NB4 (cell line): ENCODE data around the gene STARD13.
A peak's percentile ranks its signal among the peaks of the same experiment; 100 is the strongest.

Experiments used
- DNase-seq: peaks from one replicate; pipeline ENCODE4 v3.0.0; 2010; ENCODE audit warnings: low read depth
- H3K4me3 ChIP-seq: one replicate; pipeline ENCODE4 v1.5.1; 2011; ENCODE audit warnings: mild to moderate bottlenecking, low read depth, low read length, moderate library complexity
- MYC ChIP-seq: IDR thresholded peaks from 2 replicates; pipeline ENCODE4 v1.6.1; 2011; ENCODE audit warnings: low read depth, low read length
- POLR2A ChIP-seq: IDR thresholded peaks from 2 replicates; pipeline ENCODE4 v1.6.1; 2011; ENCODE audit warnings: mild to moderate bottlenecking; ENCODE audit not compliant: insufficient read length; ENCODE audit errors: extremely low read depth
- TF ChIP-seq, protein P1 (sequence below): IDR thresholded peaks from 2 replicates; pipeline ENCODE4 v1.6.1; 2011; ENCODE audit warnings: low read depth, low read length
- TF ChIP-seq, protein P2 (sequence below): IDR thresholded peaks from one replicate; pipeline ENCODE4 v1.5.1; 2012; ENCODE audit warnings: low read depth, low read length

Gene STARD13

DNA sequence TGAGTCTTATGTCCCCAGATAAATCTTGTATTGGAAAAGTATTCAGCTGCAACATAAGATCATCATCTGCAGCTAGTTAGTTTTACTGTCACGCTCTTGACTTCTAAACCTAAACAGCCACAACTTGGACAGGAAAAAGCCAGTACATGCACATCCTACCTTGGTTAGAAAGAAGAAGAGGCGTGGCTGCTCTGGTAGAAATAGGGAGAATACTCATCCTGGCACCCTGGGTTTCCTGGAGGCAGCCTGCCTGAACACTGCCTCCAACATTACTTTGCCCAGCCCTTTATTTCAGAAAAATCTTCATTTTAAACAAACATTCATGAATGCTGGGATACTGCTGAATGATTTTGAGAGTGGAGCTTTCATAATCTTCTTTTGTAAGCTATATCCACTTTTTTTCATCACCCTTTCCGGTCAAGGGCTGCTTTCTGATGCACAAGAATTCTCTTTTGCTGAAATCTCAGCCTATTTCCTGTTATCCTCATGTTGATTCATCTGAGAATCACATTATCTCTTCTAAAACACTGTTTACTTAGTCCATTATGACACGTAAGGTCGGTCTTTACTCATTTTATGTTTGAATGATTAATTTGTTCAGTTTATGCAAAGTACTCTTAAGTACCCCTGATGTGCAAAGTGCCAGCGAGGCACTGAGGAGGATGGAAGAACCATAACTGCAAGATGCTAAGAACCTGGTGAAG lies 55.2 kb downstream of the STARD13 start:
- no peak for DNase-seq
- no peak overlapping the region for H3K4me3 ChIP-seq
- no peak for TF ChIP-seq MYC

DNA sequence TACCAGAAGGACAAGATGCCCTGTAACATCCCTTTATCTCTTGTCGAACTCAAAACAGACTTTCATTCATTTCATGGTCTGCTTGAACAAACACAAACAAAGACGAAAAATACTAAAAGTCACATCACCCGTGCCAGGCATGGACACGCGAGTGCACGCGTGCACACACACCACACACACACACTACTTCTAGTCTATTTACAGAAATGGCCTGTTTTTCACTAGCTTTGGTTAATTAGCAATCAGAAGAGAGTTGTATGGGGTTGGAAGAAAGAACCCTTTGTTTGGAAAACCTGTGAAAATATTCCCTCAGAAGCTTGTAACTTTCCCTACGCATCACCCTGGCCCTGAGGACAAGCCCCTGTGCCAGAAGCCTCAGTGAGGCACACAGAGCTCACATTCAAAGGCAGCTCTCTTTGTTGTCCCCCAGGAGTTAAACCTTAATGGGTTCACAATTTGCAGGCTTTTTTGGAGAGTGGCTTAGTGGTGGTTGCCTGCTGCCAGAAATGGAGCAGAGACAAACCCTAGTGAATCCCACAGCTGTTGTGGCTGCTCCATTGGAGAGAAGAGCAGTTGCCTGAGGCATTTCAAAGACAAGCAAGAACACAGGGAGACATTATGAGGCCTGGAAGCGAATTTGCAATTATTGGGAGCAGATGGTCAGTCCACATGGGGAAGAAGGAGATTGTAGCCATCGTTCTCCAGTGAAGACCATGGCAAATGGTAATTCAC lies 55.9 kb downstream of the STARD13 start:
- no peak for DNase-seq
- H3K4me3 ChIP-seq = no peak overlapping the region
- TF ChIP-seq, protein P1, sequence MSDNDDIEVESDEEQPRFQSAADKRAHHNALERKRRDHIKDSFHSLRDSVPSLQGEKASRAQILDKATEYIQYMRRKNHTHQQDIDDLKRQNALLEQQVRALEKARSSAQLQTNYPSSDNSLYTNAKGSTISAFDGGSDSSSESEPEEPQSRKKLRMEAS = no peak
- TF ChIP-seq MYC (no peak), POLR2A (no peak)
- TF ChIP-seq, protein P2, sequence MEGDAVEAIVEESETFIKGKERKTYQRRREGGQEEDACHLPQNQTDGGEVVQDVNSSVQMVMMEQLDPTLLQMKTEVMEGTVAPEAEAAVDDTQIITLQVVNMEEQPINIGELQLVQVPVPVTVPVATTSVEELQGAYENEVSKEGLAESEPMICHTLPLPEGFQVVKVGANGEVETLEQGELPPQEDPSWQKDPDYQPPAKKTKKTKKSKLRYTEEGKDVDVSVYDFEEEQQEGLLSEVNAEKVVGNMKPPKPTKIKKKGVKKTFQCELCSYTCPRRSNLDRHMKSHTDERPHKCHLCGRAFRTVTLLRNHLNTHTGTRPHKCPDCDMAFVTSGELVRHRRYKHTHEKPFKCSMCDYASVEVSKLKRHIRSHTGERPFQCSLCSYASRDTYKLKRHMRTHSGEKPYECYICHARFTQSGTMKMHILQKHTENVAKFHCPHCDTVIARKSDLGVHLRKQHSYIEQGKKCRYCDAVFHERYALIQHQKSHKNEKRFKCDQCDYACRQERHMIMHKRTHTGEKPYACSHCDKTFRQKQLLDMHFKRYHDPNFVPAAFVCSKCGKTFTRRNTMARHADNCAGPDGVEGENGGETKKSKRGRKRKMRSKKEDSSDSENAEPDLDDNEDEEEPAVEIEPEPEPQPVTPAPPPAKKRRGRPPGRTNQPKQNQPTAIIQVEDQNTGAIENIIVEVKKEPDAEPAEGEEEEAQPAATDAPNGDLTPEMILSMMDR = no peak

DNA sequence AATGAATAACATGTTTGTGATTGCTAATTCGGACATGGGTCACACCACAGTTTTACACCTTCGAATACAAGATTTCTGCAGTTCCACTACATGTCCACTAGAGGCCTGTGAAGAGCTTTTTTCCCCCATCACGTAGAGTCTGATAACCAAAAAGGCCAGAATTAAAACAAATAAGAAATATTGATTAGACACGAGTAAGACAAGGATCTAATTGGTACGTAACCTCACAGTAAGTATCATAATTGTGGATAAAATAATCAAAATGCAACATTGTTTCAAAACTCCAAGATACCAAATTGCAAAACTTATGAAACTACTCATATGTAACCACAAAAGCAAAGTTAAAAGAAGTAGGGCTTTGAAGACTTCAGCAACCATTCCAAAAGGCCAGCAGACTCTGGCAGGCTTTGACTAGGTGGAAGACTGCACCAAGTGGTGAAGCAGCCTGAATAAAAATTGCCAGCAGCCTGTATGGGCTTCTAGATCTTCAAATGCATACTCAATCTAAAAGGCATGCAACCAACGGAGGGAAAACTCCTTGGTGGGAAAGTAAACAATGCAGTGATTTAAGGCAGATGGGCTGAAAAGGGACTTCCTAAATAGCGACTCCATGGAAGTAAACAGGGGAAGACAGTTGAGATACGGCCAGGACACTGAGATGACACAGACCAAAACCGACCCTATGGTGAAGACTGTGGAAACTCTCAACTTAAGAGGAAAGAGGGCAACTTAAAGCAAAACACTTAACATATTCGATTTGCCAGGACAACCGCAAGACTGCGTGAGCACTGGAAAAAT lies 56.7 kb downstream of the STARD13 start:
- peak; percentile 56 for DNase-seq
- no peak overlapping the region for H3K4me3 ChIP-seq
- TF ChIP-seq MYC = no peak
- TF ChIP-seq, protein P1 = 0 out of 2 replicates have a peak, but pooled peaks have one; percentile 10
- no peak for TF ChIP-seq POLR2A
- TF ChIP-seq, protein P2 = peak; percentile 98

DNA sequence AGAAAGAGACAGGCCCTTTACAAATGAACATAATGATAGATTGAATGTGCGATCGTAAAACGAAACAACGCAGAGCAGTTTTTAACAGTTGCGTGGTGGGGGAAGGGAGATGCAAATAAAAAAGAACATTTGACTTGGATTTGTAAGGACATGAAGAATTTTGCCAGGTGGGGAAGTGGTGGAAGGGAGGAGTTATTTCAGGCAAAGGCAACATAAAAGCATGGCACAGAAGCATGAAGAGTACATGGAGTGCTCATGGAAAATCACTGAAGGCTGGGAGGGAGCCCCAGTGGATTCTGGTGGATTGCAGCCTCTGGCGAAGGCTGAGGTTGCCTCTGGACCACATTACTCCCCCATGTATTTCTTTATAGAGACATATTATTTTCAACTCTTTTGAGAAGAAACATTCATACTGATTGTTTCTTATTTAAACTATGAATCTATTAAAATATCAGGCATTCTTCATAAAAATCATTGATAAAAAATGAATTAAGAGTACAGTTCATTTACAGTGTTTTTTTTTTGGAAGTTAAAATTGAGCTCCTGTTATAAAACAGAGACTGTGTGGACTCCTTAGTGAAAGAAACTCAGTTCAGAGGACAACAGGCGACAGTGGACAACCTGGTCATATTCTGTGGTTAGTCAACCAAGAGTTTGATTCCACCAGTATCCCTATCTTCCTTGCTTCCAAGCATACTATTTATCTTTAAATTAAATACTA lies 57.5 kb downstream of the STARD13 start:
- TF ChIP-seq, protein P2 = no peak
- TF ChIP-seq MYC = no peak
- TF ChIP-seq, protein P1 = no peak
- no peak for TF ChIP-seq POLR2A
- DNase-seq = no peak
- no peak overlapping the region for H3K4me3 ChIP-seq

DNA sequence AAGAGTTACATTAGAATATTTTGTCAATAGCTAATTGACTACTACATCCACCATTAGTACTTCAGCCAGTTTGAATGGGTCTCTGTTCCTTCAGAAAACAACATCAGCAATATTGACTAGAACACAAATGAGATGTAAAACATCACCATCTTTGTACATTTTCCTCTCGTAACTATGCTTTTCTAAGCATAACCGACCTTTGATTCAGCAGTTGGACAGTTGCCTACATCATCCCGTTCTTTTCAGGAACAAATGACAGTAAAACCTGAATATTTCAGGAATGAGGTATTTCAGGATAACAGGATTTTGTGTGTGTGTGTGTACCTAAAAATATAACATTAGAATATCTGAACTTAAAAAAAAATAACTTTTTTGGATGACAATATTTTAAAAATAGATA lies 60.9 kb downstream of the STARD13 start:
- no peak for TF ChIP-seq POLR2A
- TF ChIP-seq, protein P1 = no peak
- TF ChIP-seq, protein P2 = no peak
- TF ChIP-seq MYC = no peak
- H3K4me3 ChIP-seq = no peak overlapping the region
- DNase-seq = no peak

DNA sequence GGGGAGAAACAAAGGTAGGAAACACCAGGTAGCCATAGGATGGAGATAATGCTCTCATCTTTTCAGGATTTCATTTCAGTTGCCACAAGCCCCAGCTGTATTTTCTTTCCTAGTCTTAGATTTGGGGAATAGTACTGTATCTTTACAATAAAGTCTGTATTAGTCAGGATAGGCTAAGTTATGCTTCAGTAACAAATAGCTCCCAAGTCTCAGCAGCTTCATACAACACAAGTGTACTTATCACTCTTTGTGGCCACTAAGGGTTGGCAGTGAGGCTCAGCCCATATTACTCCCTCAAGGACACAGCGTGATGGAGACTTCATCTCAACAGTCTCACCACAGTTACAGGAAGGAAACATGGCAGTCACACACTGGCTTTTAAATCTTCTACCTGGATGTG lies 61.4 kb downstream of the STARD13 start:
- H3K4me3 ChIP-seq = no peak overlapping the region
- TF ChIP-seq, protein P1 = no peak
- TF ChIP-seq POLR2A = no peak
- TF ChIP-seq, protein P2 = no peak
- no peak for TF ChIP-seq MYC
- no peak for DNase-seq
